SK-N-SH treated with all-trans-retinoic acid at 6 μM for 48 hours (cell line): ENCODE data around the gene ASPDH.

Experiments
- ARNTL ChIP-seq: fragments of 450-650 bp; formaldehyde crosslinking; IDR thresholded peaks from 2 replicates; pipeline ENCODE4 v1.5.0; 2020; ENCODE audit warnings: low read depth, mild to moderate bottlenecking, moderate library complexity, borderline replicate concordance
- BACH2 ChIP-seq: fragments of 250-450 bp; sonication (Bioruptor Pico); IDR thresholded peaks from 2 replicates; pipeline ENCODE4 v1.9.0; 2021; ENCODE audit warnings: mild to moderate bottlenecking, borderline replicate concordance
- GLIS3 ChIP-seq: fragments of 250-450 bp; sonication (Bioruptor Pico); IDR thresholded peaks from 2 replicates; pipeline ENCODE4 v1.5.0; 2020; ENCODE audit warnings: mild to moderate bottlenecking, moderate library complexity
- ISL1 ChIP-seq: fragments of 250-450 bp; sonication (Bioruptor Pico); IDR thresholded peaks from 2 replicates; pipeline ENCODE4 v2.1.2; 2022; ENCODE audit warnings: mild to moderate bottlenecking, moderate library complexity
- PPARA ChIP-seq: fragments of 250-450 bp; sonication (Bioruptor Pico); IDR thresholded peaks from 2 replicates; pipeline ENCODE4 v1.5.0; 2020; ENCODE audit warnings: mild to moderate bottlenecking, borderline replicate concordance
- RARB ChIP-seq: fragments of 250-450 bp; sonication (Bioruptor Pico); IDR thresholded peaks from 2 replicates; pipeline ENCODE4 v1.8.0; 2021; ENCODE audit warnings: mild to moderate bottlenecking, moderate library complexity
- TOX ChIP-seq: fragments of 250-450 bp; sonication (Bioruptor Pico); IDR thresholded peaks from 2 replicates; pipeline ENCODE4 v1.8.0; 2021; ENCODE audit warnings: mild to moderate bottlenecking, moderate library complexity, borderline replicate concordance
- ZC3H10 ChIP-seq: fragments of 250-450 bp; sonication (Bioruptor Pico); IDR thresholded peaks from 2 replicates; pipeline ENCODE4 v1.5.1; 2021; ENCODE audit warnings: mild to moderate bottlenecking, moderate library complexity
- ZFP3 ChIP-seq: fragments of 250-450 bp; sonication (Bioruptor Pico); IDR thresholded peaks from 2 replicates; pipeline ENCODE4 v1.5.0; 2020; ENCODE audit warnings: mild to moderate bottlenecking, moderate library complexity
- TF ChIP-seq, protein P1 (sequence below): fragments of 250-450 bp; sonication (Bioruptor Pico); IDR thresholded peaks from 2 replicates; pipeline ENCODE4 v1.8.0; 2020; ENCODE audit warnings: mild to moderate bottlenecking, moderate library complexity, borderline replicate concordance
- TF ChIP-seq, protein P2 (sequence below): fragments of 250-450 bp; sonication (Bioruptor Pico); IDR thresholded peaks from 2 replicates; pipeline ENCODE4 v1.5.1; 2020; ENCODE audit warnings: low read depth, mild to moderate bottlenecking, moderate library complexity
- TF ChIP-seq, protein P3 (sequence below): fragments of 250-450 bp; sonication (Bioruptor Pico); IDR thresholded peaks from 2 replicates; pipeline ENCODE4 v1.5.0; 2020; ENCODE audit warnings: mild to moderate bottlenecking, moderate library complexity
- TF ChIP-seq, protein P4 (sequence below): fragments of 250-450 bp; sonication (Bioruptor Pico); IDR thresholded peaks from 2 replicates; pipeline ENCODE4 v1.8.0; 2021; ENCODE audit warnings: low read depth, mild to moderate bottlenecking, moderate library complexity, borderline replicate concordance

GRCh38 chr19:50558039-50558438 lies 44.3 kb upstream of the ASPDH start:
- TF ChIP-seq PPARA (CRISPR knock-in tag) (no peak), BACH2 (no peak), RARB (CRISPR knock-in tag) (no peak), ISL1 (CRISPR knock-in tag) (no peak), ZC3H10 (CRISPR knock-in tag) (no peak), TOX (no peak), ARNTL (no peak), ZFP3 (no peak), GLIS3 (CRISPR knock-in tag) (no peak)
- TF ChIP-seq, protein P1, sequence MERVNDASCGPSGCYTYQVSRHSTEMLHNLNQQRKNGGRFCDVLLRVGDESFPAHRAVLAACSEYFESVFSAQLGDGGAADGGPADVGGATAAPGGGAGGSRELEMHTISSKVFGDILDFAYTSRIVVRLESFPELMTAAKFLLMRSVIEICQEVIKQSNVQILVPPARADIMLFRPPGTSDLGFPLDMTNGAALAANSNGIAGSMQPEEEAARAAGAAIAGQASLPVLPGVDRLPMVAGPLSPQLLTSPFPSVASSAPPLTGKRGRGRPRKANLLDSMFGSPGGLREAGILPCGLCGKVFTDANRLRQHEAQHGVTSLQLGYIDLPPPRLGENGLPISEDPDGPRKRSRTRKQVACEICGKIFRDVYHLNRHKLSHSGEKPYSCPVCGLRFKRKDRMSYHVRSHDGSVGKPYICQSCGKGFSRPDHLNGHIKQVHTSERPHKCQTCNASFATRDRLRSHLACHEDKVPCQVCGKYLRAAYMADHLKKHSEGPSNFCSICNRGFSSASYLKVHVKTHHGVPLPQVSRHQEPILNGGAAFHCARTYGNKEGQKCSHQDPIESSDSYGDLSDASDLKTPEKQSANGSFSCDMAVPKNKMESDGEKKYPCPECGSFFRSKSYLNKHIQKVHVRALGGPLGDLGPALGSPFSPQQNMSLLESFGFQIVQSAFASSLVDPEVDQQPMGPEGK (CRISPR knock-in tag) = no peak
- TF ChIP-seq, protein P2, sequence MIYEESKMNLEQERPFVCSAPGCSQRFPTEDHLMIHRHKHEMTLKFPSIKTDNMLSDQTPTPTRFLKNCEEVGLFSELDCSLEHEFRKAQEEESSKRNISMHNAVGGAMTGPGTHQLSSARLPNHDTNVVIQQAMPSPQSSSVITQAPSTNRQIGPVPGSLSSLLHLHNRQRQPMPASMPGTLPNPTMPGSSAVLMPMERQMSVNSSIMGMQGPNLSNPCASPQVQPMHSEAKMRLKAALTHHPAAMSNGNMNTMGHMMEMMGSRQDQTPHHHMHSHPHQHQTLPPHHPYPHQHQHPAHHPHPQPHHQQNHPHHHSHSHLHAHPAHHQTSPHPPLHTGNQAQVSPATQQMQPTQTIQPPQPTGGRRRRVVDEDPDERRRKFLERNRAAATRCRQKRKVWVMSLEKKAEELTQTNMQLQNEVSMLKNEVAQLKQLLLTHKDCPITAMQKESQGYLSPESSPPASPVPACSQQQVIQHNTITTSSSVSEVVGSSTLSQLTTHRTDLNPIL = no peak
- TF ChIP-seq, protein P3, sequence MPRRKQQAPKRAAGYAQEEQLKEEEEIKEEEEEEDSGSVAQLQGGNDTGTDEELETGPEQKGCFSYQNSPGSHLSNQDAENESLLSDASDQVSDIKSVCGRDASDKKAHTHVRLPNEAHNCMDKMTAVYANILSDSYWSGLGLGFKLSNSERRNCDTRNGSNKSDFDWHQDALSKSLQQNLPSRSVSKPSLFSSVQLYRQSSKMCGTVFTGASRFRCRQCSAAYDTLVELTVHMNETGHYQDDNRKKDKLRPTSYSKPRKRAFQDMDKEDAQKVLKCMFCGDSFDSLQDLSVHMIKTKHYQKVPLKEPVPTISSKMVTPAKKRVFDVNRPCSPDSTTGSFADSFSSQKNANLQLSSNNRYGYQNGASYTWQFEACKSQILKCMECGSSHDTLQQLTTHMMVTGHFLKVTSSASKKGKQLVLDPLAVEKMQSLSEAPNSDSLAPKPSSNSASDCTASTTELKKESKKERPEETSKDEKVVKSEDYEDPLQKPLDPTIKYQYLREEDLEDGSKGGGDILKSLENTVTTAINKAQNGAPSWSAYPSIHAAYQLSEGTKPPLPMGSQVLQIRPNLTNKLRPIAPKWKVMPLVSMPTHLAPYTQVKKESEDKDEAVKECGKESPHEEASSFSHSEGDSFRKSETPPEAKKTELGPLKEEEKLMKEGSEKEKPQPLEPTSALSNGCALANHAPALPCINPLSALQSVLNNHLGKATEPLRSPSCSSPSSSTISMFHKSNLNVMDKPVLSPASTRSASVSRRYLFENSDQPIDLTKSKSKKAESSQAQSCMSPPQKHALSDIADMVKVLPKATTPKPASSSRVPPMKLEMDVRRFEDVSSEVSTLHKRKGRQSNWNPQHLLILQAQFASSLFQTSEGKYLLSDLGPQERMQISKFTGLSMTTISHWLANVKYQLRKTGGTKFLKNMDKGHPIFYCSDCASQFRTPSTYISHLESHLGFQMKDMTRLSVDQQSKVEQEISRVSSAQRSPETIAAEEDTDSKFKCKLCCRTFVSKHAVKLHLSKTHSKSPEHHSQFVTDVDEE (CRISPR knock-in tag) = no peak
- TF ChIP-seq, protein P4, sequence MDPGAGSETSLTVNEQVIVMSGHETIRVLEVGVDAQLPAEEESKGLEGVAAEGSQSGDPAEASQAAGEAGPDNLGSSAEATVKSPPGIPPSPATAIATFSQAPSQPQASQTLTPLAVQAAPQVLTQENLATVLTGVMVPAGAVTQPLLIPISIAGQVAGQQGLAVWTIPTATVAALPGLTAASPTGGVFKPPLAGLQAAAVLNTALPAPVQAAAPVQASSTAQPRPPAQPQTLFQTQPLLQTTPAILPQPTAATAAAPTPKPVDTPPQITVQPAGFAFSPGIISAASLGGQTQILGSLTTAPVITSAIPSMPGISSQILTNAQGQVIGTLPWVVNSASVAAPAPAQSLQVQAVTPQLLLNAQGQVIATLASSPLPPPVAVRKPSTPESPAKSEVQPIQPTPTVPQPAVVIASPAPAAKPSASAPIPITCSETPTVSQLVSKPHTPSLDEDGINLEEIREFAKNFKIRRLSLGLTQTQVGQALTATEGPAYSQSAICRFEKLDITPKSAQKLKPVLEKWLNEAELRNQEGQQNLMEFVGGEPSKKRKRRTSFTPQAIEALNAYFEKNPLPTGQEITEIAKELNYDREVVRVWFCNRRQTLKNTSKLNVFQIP (CRISPR knock-in tag) = no peak
